Liver (tissue), 4 donors: ENCODE data around the gene PRKACG. TPM values are rescaled to one million over a fixed set of nuclear protein-coding genes. Genes with fewer than 3 reads are reported as not detected.

Experiments
- polyA plus RNA-seq, 2 donors: library from polyadenylated mRNA; stranded (reverse) in 1 of 2; unstranded in 1 of 2; fragments of 200-250 nt in 1 of 2; fragments of >200 nt in 1 of 2; fragmentation: Nextera tagmentation in 1 of 2; extraction: Ambion mirVana in 1 of 2; gene quantifications; one replicate each; pipeline versions ENCODE4 v1.2.1 to v1.2.3, GENCODE V29; 2013 to 2015
- total RNA-seq, 2 donors: library from RNA; depleted of rRNA; stranded (reverse); fragments of >200 nt; gene quantifications; one replicate each; pipeline ENCODE4 v1.2.3, GENCODE V29; 2014
- donor health status: healthy.
- donor health status: healthy.
- donor health status: healthy.

PRKACG gene
- total and polyA plus RNA-seq, 4 donors: not detected

Other genes starting within 250 kb of the PRKACG start
- gene FXN, start 21.6 kb upstream of the PRKACG start, total RNA-seq: 10 to 100 TPM in 1 of 2 donors, 1 to 10 TPM in 1; 4.7 to 17.2 TPM
- 10 to 100 TPM; 30.5 to 41.7 TPM for gene FXN, start 21.6 kb upstream of the PRKACG start, polyA plus RNA-seq
- 10 to 100 TPM; 40.9 to 74.0 TPM for gene TJP2, start 160.2 kb upstream of the PRKACG start, total RNA-seq
- 10 to 100 TPM; 23.2 to 24.3 TPM for gene TJP2, start 160.2 kb upstream of the PRKACG start, polyA plus RNA-seq